AG09319 (cell line): Measurements from ENCODE around the gene SLC17A8.

ENCODE experiments used
- DNase-seq: peaks from one replicate; pipeline ENCODE4 v3.0.0-alpha.2; 2010; ENCODE audit warnings: low read depth; ENCODE audit errors: extremely low read depth
- TF ChIP-seq, protein P1 (sequence below): IDR thresholded peaks from 2 replicates; pipeline ENCODE4 v1.5.1; 2011; ENCODE audit warnings: low read depth, mild to moderate bottlenecking, inconsistent platforms, low read length, moderate library complexity

SLC17A8 gene

DNA sequence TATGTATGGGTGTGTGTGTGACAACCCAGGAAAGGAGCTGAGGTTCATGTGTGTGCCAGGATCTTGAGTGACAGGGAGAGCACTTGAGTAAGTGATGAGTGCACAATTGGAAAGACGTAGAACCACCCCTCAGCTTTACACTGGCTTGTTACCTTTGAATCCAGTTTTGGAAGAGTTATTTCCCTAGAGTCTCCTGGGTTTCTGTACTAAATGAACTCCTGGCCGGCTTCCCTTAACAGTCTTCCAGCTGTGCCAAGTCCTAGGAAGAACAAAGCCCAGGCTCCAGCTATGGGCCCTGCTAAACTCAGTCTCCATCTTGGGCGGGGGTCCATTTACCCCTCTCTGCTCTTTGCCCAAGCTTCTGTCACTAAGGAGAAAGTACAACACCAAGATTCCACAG is 97.1 kb downstream of the SLC17A8 start:
- no peak for DNase-seq
- TF ChIP-seq, protein P1, sequence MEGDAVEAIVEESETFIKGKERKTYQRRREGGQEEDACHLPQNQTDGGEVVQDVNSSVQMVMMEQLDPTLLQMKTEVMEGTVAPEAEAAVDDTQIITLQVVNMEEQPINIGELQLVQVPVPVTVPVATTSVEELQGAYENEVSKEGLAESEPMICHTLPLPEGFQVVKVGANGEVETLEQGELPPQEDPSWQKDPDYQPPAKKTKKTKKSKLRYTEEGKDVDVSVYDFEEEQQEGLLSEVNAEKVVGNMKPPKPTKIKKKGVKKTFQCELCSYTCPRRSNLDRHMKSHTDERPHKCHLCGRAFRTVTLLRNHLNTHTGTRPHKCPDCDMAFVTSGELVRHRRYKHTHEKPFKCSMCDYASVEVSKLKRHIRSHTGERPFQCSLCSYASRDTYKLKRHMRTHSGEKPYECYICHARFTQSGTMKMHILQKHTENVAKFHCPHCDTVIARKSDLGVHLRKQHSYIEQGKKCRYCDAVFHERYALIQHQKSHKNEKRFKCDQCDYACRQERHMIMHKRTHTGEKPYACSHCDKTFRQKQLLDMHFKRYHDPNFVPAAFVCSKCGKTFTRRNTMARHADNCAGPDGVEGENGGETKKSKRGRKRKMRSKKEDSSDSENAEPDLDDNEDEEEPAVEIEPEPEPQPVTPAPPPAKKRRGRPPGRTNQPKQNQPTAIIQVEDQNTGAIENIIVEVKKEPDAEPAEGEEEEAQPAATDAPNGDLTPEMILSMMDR, result no peak

DNA sequence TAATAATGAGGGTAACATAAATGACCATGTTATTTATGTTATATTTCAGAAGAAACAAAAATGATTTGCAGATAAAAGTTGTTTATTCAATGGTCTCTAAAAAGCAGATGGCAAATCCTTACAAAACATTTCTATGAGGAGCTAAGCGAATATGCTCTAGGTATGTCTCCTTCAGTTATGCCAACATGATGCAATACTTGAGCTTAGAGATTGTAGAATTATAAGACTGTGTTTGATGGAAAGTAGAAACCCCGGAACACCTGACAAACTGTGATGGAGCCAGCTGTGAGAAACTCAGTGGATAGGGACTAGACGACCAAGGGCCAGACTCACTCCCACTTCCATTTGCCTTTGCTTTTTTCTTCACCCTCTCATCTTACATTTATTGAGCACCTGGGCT is 99.0 kb downstream of the SLC17A8 start:
- TF ChIP-seq, protein P1, result no peak
- no peak for DNase-seq

DNA sequence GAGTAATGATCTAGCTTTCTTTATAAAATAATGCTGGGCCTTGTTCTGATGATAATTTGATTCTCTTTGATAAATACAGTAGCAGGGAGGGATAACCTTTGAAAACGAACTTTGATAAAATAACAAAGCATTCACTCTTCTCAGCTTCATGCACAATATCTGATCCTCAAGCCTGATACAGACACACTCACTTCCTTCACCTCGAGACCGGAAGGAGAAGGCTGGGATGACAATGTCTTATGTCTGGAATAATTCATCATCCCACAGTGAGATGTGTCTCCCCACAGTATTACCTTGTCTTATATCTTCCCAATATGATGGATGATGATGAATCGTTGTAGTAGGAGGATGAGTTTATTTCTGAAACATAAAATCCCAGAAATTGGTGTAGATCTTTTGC is 101.3 kb downstream of the SLC17A8 start:
- TF ChIP-seq, protein P1, result no peak
- no peak for DNase-seq

DNA sequence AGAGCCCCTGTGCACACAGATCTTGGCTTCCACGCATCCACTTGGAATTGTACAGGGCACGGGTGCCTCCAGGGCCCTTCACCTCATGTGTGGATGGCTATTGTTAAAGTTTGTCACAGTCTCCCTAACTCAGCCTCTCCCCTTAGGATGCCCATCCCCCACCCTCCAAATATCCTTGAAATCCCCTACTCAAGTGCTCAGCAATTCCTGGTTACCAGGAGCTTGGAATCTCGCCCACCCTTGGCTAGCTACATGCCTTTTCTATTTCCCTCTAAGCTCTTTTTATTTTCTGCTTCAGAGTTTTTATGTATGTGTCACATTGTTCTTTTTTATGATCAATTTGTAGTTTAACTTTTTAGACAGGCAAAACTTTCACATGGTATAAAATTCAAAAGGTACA is 103.8 kb downstream of the SLC17A8 start:
- TF ChIP-seq, protein P1, result no peak
- DNase-seq, result no peak

DNA sequence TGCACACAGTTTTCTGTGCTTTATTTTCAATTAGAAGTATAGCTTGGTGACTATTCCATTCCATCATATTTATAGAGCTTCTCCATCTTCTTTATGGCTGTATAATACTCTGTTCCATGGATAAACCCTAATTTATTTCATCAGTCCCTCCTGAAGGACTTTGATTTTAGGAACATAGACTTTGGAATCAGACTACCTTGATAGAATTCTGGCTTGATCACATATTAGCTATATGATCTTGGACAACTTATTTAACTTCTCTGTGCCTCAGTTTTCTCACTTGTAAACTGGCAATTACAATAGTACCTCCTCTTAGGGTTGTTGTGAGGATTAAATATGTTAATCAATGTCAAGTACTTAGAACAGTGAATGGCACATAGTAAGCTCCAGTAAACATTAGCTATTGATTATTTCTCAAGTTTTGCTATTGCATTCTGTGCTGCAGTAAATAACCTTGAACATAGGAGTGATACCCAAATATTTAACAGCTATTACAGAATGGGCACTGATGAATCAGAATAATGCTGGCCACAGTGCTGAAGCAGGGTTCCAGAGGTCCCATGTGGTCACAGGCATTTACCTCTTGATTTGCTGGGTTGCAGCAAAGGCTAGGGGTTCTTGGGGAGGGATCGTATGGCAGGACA is 104.6 kb downstream of the SLC17A8 start:
- TF ChIP-seq, protein P1, result no peak
- no peak for DNase-seq

DNA sequence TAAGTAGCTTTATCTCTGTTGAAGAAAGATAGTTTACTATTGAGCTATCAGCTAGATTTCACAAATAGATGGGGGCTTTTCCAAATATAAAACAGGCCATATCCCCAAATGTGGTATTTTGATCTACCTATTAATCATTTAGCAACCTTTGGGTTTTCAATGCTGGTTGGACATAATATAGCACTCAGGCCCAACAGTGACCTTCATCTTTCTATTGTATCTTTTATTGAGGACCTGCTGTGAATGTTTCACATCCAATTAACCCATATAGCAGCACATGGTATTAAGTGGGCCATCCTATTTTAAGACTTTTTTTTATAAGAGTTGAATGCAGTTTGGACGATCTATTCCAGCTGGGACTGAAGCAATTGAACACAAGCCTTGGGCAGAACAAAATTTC is 106.8 kb downstream of the SLC17A8 start:
- DNase-seq, result no peak

DNA sequence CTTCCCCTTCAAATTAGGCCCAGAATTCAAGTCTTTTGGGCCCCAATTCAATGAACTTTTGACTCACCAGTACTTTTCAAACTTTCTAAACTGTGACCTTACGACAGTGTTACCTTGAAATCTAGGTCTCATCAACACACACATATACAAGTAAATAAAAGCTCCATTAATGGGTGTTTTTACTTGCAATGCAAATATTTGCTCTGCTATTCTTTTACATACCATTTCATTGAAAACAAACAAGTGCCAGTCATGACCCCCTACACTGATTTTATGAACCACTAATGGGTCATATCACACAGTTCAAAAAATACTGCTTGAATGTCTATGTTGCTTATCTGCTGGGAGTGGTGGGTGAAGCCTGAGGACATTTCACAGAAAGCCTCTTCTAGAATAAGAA is 107.7 kb downstream of the SLC17A8 start:
- no peak for DNase-seq
- TF ChIP-seq, protein P1, result no peak

More for the DNA sequence above, 106.8 kb downstream of the SLC17A8 start:
- TF ChIP-seq, protein P1, result no peak
